Effector CD4-positive, alpha-beta T cell (primary cell): ENCODE results near the gene RAI1.
A peak's percentile ranks its signal among the peaks of the same experiment; 100 is the strongest.
"Not testable (repeated sequence)": the region's sequence is repeated elsewhere in the genome, so short reads cannot be mapped to it uniquely, and the experiment has no call there.

Experiments used
- DNase-seq: peaks from one replicate; pipeline ENCODE4 v3.0.0-alpha.2; 2020

The RAI1 gene

DNA sequence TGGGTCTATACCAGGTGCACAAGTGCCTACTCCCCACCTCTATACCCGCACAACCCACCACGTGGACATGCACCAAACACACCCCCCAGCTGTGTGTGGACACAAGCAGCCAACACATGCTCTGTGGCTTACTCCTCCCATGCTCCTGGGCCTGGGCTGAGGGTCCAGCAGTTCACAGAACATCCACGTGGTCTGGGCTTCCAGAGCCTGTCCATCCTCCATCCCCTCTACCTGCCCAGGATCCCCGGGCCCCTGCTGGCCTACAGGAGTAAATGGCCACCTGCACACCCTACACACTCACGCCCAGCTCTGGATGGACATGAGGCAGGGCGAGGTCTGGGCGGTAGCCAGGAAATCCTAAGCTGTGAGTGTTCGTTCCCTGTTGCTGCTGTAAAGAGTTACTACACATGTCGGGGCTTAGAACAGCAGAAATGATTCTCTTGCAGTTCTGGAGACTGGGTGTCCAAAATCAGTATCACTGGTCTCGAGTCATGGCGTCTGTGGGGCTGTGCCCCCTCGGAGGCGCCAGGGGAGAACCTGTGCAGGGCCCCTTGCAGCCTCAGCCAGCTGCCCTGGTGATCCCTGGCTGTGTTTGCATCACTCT lies 15.0 kb upstream of the RAI1 start:
- no peak for DNase-seq

DNA sequence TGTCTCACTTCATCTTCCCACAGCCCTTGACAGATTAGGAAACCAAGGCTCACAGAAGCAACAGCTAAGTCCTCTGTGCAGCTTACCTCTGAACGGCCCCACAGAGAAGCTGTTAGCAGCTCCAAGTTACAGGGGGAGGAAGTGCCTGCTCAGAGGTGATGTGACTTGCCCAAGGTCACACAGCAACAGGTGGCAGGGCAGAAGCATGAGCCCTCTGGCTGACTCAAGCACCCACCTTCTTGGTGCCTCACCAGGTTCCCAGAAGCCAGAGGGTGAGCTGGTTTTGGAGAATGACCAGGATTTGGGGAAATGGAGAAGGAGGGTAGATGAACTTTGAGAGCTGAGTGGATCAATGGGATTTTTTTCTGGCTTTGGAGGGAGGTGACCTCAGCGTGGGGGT lies 14.0 kb upstream of the RAI1 start:
- no peak for DNase-seq

GRCh38 chr17:17667947-17668346 lies 13.3 kb upstream of the RAI1 start:
- DNase-seq: no peak

GRCh38 chr17:17668358-17668757 lies 12.9 kb upstream of the RAI1 start:
- DNase-seq: no peak

GRCh38 chr17:17668775-17669579 lies 12.3 kb upstream of the RAI1 start:
- no peak for DNase-seq

- no peak for DNase-seq
These were observed 11.6 kb upstream of the RAI1 start for GRCh38 chr17:17669580-17670235.

DNA sequence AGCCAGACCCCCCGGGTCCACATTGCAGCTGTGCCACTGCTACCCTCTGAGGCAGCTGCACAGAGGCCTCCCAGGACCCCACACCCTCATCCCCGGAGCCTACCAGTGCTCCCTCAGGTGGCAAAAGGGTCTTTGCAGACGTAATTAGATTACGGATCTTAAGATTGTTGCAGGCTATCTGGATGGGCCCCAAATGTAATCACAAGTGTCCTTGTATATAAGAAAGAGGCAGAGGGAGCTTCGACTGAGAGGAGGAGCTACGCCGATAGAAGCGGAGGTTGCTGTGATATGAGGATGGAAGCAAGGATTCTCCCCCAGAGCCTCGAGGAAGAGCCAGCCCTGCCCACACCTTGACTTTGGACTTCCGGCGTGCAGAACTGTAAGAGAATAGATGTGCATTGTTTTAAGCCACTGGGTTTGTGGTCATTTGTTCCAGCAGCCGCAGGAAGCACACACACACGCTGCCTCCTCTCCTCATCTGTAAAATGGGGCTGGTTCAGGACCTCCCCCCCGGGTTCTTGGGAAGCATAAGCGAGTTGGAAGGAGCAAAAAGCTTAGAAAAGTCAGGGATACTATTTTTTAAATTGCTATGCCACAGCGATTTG lies 10.5 kb upstream of the RAI1 start:
- no peak for DNase-seq

- no peak for DNase-seq
These were observed 9.7 kb upstream of the RAI1 start for GRCh38 chr17:17671369-17672129.

DNA sequence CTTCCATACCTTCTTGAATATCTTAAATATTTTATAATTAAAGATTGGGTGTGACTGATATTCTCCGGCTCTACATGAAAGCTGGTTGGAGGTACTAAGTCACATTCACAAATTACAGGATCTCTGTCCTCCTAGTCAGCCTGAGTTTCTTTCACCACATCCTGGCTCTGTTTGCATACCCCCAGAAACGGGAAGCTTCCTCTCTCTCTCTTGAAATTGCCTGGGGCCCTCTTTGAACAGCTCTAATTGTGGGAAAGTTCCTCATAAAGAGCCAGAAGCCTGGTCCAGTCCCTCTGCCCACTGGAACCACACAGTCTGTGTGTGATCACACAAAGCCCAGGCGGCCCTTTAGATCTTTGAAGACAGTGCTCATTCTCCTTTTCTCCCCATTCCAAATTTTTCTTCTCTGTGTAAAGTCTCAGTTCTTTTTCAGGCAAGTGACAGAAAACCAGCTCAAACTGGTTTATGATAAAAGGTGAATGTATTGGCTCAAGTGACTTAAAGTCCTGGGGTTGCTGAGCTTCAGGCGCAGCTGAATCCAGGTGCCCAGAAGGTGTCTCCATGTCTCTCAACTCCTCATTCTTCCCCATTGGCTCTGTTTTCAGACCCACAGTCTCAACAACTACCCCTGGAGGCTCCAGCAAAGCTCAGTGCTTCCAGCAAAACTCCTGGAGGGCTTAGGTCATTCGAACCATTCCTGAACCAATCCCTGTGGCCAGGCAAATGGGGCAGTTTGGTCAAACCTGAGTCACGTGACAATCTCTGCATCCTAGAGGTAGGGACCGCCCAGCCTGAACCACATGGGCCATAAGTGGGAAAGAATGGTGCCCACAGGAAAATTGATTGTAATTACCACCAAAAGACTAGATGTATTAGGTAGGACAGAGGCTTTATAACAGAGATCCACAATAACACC lies 8.5 kb upstream of the RAI1 start:
- DNase-seq: no peak

DNA sequence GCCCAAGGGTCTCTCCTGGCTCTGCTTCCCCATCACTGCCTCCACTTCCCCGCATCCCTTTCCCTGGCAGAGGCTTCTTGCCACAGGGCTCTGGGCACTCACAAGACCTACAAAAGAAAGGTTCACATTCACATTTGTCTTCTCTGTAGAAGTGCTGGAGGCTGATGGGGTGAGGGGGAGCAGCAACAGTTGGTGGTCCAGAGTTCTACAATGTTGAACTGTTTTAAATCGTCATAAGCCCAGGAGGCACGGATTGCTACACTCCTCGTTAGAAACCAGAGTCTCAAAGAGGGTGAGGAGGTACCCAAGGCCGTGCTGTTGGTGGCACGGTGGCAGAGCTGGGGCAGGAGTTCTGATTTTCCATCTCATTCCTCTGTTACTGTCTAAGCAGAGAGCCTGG lies 5.8 kb upstream of the RAI1 start:
- DNase-seq: no peak

GRCh38 chr17:17675925-17676534 lies 5.2 kb upstream of the RAI1 start:
- DNase-seq: no peak

- no peak for DNase-seq
These were observed 4.5 kb upstream of the RAI1 start for GRCh38 chr17:17676752-17677151.

GRCh38 chr17:17677299-17678040 lies 3.8 kb upstream of the RAI1 start:
- DNase-seq: no peak

GRCh38 chr17:17678063-17678699 lies 3.1 kb upstream of the RAI1 start:
- not testable (repeated sequence) for DNase-seq

DNA sequence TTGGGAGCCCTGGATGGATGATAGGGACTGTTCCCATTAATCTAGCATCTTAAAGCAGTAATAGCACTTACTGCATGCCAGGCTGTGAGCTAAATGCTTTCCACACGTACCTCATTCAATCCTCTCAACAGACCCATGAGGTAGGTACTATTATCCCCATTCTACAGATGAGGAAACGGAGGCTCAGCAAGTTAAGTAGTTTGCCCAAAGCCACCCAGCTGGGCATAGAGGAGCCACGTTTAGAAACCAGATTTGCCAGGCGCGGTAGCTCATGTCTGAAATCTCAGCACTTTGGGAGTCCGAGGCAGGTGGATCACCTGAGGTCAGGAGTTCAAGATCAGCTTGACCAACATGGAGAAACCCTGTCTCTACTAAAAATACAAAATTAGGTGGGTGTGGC lies 2.0 kb upstream of the RAI1 start:
- no peak for DNase-seq

DNA sequence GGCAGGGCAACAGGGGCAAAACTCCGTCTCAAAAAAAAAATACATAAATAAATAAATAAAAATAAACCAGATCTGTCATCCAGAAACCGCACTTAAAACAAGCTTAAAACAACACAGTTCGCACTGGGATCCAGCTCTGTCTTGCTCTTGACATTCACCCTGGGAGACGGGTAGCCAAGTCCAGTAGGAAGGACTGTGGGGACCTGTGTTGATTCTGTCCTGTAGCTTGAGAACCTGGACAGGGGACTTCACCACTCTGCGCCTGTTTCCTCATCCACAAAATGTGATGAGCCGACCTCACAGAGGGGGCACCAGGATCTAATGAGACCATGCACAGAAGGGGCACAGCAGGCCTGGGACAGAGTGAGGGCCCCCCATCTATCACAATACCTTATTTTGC lies 1.5 kb upstream of the RAI1 start:
- DNase-seq: no peak

GRCh38 chr17:17680477-17681186 lies 626 bp upstream of the RAI1 start:
- DNase-seq: no peak

GRCh38 chr17:17681744-17682292 lies 560 bp downstream of the RAI1 start:
- peak; percentile 26 for DNase-seq

DNA sequence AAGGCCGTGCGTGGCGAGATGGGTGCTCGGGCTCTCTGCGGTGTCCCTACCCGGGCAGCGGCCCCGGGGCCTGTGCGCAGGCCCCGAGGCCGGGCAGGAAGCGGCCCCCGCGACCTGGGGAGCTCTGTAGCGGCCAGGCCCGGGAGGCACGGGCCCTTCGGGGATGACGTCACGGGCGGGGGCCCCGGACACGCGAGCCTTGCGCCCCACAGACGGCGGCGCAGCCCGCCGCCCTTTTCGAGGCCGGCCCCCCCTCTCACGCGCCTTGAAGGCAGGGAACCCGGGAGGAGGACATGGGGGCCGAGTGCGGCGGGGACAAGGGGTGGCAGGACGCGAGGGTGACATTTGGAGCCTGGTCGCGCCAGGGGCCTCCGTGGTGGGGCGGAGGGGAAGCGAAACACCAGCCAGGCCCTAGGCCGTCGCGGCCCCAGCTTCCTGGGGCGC lies 1.1 kb downstream of the RAI1 start:
- DNase-seq: peak; percentile 43
